ENCODE measurements around the gene UCP3. TPM values are rescaled to one million over a fixed set of nuclear protein-coding genes. Genes with fewer than 3 reads are reported as not detected.

The UCP3 gene
- total RNA-seq, 1 experiment from 2014 or later = 1.3 TPM

DNA sequence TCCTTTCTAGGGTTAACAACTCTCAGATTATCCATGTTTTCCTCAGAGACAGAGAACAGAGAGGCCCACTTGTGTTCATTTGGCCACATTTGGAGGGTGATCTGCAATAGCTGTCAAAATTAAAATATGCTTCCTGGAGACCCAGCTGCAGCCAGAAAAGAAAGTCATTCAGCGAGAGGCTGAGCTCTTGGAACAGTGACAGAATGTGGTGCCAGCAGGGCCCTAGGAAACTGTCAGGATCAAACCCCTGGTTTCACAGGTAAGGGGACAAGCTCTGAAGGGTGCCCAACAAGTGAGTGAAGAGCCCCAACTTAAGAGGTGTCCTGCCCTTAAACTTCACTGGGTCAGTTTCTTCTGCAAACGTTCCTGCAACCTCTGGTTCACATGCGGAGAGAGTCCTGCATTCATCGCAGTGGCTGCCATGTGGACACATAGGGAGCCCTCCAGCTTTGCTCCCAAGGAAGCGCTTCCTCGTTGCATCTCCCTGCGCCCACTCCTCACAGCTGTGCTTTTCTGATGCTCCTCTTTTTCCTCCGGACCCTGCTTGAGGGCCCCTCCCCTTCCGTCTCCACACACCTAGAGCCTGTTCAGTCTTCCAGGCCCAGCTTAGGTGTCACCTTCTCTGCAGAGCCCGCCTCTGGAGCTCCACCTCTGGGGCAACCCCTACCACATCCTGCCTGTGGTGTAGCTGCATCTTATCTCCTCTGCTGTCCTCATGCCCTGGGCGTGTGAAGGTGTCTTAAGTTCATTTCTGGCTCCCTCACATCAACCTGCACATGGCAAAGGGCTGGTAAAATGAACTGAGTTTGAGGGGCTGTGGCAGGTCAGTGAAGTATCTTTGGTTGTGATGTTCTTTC, 3.9 kb downstream of the UCP3 start:
- POLR2A ChIA-PET = no interaction called here
- intact Hi-C loops (cut with micrococcal nuclease) = no loop called here

DNA sequence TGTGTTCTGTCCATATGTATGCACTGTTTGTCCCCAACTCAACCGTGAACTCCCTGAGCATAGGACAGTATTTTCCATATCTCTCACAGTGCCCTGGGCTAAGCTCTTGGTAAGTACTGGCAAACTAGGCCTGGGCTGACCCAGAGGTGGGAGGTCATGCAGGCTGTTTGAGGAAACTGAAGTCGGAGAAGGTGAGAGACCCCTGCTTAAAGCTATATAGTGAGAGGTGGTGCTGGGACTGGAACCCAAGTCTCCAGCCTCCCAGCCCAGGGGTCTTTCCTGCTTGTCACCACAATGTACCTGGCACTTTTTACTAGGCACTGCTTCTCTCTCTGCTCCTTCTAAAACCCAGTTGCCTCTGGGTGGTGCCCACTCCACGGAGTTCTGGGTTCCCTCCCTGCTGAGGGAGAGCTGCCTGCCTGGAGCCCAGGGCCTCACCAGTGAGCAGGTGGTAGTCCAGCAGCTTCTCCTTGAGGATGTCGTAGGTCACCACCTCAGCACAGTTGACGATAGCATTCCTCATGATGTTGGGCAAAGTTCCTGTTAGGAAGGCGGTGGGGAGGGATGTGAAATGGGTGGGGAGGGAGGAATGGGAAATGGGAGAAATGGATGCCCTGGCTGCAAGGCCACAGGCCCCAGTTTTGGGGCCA, 4.7 kb downstream of the UCP3 start:
- H3K4me2 ChIP-seq (ENCODE audit: low read length) = no peak overlapping the region
- CTCF ChIA-PET = no interaction called here
- no peaks in the 10 kb centered on the region for H3K9me2 ChIP-seq (ENCODE audit: insufficient read depth)
- H3K4me3 ChIP-seq (replicated peaks in 1 of 2; ENCODE audit: low read depth in 1 of 2, low read length in 2 of 2) = no peak overlapping the region
- H3K36me3 ChIP-seq (ENCODE audit: control insufficient read depth in 1 of 2, insufficient read depth in 2 of 2, low read length in 2 of 2) = no peaks in the 10 kb centered on the region
- no peaks in the 10 kb centered on the region for H3K4me1 ChIP-seq (ENCODE audit: control insufficient read depth in 1 of 2, insufficient read depth in 2 of 2, low read length in 2 of 2)
- POLR2A ChIA-PET = no interaction called here
- BruUV-seq (replicated peaks) = no TSS peak
- ATAC-seq (no peak), DNase-seq (ENCODE audit: low read depth, low spot score) (no peak)
- H2AFZ ChIP-seq (ENCODE audit: low read depth, low read length, poor library complexity, severe bottlenecking) = no peak overlapping the region
- intact Hi-C loops (cut with micrococcal nuclease) = no loop called here
- no peak overlapping the region for H3K9ac ChIP-seq (ENCODE audit: low read length)
- H4K20me1 ChIP-seq (ENCODE audit: insufficient read depth) = no peaks in the 10 kb centered on the region
- H3K79me2 ChIP-seq (ENCODE audit: insufficient read depth, low read length) = no peaks in the 10 kb centered on the region
- no peaks in the 10 kb centered on the region for H3K27me3 ChIP-seq (ENCODE audit: insufficient read depth, low read length)
- H3K27ac ChIP-seq (ENCODE audit: low read depth, low read length) = no peak overlapping the region
- no peaks in the 10 kb centered on the region for H3K9me3 ChIP-seq (ENCODE audit: control insufficient read depth in 1 of 2, insufficient read depth in 1 of 2, low read depth in 1 of 2, low read length in 2 of 2)
- RAD21 ChIA-PET (ENCODE audit: low non-redundant PET in 1 of 2, low total read pairs in 2 of 2, uncharacterized antibody in 2 of 2, unreplicated experiment in 2 of 2) = no interaction called here
- TF ChIP-seq, protein P1, sequence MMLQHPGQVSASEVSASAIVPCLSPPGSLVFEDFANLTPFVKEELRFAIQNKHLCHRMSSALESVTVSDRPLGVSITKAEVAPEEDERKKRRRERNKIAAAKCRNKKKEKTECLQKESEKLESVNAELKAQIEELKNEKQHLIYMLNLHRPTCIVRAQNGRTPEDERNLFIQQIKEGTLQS (IDR thresholded peaks at IDR 0.05) = no peak
- TF ChIP-seq ZFX (IDR thresholded peaks at IDR 0.05) (no peak), CEBPB (IDR thresholded peaks at IDR 0.05; ENCODE audit: low read depth) (no peak), SRF (IDR thresholded peaks at IDR 0.05; ENCODE audit: low read depth) (no peak), FOSL1 (IDR thresholded peaks at IDR 0.05; ENCODE audit: low read depth) (no peak)
- TF ChIP-seq, protein P2, sequence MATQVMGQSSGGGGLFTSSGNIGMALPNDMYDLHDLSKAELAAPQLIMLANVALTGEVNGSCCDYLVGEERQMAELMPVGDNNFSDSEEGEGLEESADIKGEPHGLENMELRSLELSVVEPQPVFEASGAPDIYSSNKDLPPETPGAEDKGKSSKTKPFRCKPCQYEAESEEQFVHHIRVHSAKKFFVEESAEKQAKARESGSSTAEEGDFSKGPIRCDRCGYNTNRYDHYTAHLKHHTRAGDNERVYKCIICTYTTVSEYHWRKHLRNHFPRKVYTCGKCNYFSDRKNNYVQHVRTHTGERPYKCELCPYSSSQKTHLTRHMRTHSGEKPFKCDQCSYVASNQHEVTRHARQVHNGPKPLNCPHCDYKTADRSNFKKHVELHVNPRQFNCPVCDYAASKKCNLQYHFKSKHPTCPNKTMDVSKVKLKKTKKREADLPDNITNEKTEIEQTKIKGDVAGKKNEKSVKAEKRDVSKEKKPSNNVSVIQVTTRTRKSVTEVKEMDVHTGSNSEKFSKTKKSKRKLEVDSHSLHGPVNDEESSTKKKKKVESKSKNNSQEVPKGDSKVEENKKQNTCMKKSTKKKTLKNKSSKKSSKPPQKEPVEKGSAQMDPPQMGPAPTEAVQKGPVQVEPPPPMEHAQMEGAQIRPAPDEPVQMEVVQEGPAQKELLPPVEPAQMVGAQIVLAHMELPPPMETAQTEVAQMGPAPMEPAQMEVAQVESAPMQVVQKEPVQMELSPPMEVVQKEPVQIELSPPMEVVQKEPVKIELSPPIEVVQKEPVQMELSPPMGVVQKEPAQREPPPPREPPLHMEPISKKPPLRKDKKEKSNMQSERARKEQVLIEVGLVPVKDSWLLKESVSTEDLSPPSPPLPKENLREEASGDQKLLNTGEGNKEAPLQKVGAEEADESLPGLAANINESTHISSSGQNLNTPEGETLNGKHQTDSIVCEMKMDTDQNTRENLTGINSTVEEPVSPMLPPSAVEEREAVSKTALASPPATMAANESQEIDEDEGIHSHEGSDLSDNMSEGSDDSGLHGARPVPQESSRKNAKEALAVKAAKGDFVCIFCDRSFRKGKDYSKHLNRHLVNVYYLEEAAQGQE (IDR thresholded peaks at IDR 0.05; ENCODE audit: low read depth) = no peak
- TF ChIP-seq, protein P3, sequence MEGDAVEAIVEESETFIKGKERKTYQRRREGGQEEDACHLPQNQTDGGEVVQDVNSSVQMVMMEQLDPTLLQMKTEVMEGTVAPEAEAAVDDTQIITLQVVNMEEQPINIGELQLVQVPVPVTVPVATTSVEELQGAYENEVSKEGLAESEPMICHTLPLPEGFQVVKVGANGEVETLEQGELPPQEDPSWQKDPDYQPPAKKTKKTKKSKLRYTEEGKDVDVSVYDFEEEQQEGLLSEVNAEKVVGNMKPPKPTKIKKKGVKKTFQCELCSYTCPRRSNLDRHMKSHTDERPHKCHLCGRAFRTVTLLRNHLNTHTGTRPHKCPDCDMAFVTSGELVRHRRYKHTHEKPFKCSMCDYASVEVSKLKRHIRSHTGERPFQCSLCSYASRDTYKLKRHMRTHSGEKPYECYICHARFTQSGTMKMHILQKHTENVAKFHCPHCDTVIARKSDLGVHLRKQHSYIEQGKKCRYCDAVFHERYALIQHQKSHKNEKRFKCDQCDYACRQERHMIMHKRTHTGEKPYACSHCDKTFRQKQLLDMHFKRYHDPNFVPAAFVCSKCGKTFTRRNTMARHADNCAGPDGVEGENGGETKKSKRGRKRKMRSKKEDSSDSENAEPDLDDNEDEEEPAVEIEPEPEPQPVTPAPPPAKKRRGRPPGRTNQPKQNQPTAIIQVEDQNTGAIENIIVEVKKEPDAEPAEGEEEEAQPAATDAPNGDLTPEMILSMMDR (IDR thresholded peaks at IDR 0.05 in 2 of 3, conservative IDR thresholded peaks at IDR 0.05 in 1 of 3; ENCODE audit: borderline replicate concordance in 1 of 3, insufficient read depth in 1 of 3, low read depth in 2 of 3, low read length in 2 of 3) = no peak

More for the DNA sequence above, 3.9 kb downstream of the UCP3 start:
- no peaks in the 10 kb centered on the region for H3K9me2 ChIP-seq (ENCODE audit: insufficient read depth)
- no peak overlapping the region for H3K4me2 ChIP-seq (ENCODE audit: low read length)
- DNase-seq (ENCODE audit: low read depth, low spot score) (no peak), ATAC-seq (no peak)
- H3K9me3 ChIP-seq (ENCODE audit: control insufficient read depth in 1 of 2, insufficient read depth in 1 of 2, low read depth in 1 of 2, low read length in 2 of 2) = no peaks in the 10 kb centered on the region
- CTCF ChIA-PET = no interaction called here
- TF ChIP-seq ZNF274 (IDR thresholded peaks at IDR 0.05; ENCODE audit: low read depth, low read length) (no peak), FOSL1 (IDR thresholded peaks at IDR 0.05; ENCODE audit: low read depth) (no peak), TCF7L2 (IDR thresholded peaks at IDR 0.05; ENCODE audit: borderline replicate concordance, extremely low read depth, insufficient read depth, insufficient read length) (no peak), ZFX (IDR thresholded peaks at IDR 0.05) (no peak), POLR2A (IDR thresholded peaks at IDR 0.05; ENCODE audit: borderline replicate concordance, extremely low read depth, insufficient read depth, insufficient read length) (no peak), EZH2 (IDR thresholded peaks at IDR 0.05) (no peak), YY1 (IDR thresholded peaks at IDR 0.05; ENCODE audit: extremely low read depth, insufficient replicate concordance, low read depth, low read length) (no peak)
- H3K9ac ChIP-seq (ENCODE audit: low read length) = no peak overlapping the region
- no TSS peak for BruUV-seq (replicated peaks)
- RAD21 ChIA-PET (ENCODE audit: low non-redundant PET in 1 of 2, low total read pairs in 2 of 2, uncharacterized antibody in 2 of 2, unreplicated experiment in 2 of 2) = no interaction called here
- no peaks in the 10 kb centered on the region for H3K36me3 ChIP-seq (ENCODE audit: control insufficient read depth in 1 of 2, insufficient read depth in 2 of 2, low read length in 2 of 2)
- H4K20me1 ChIP-seq (ENCODE audit: insufficient read depth) = no peaks in the 10 kb centered on the region
- H3K4me1 ChIP-seq (ENCODE audit: control insufficient read depth in 1 of 2, insufficient read depth in 2 of 2, low read length in 2 of 2) = no peaks in the 10 kb centered on the region
- H3K4me3 ChIP-seq (replicated peaks in 1 of 2; ENCODE audit: low read depth in 1 of 2, low read length in 2 of 2) = no peak overlapping the region
- no peak overlapping the region for H3K27ac ChIP-seq (ENCODE audit: low read depth, low read length)
- no peaks in the 10 kb centered on the region for H3K27me3 ChIP-seq (ENCODE audit: insufficient read depth, low read length)
- no peaks in the 10 kb centered on the region for H3K79me2 ChIP-seq (ENCODE audit: insufficient read depth, low read length)
- no peak overlapping the region for H2AFZ ChIP-seq (ENCODE audit: low read depth, low read length, poor library complexity, severe bottlenecking)

Measured in HCT116 (cell line).